ENCODE measurements around the gene GYS2. TPM values are rescaled to one million over a fixed set of nuclear protein-coding genes. Genes with fewer than 3 reads are reported as not detected.
A peak's percentile ranks its signal among the peaks of the same experiment; 100 is the strongest.

Gene GYS2
- total and polyA plus RNA-seq, 2 of the 4 experiments (the other 2 are of a cell fraction), result not detected

GRCh38 chr12:21551841-21552465 lies 52.7 kb downstream of the GYS2 start:
- no peak overlapping the region for H2AK5ac ChIP-seq (ENCODE audit: low read depth, low read length)
- CTCF ChIA-PET, result interaction anchor here (0.6 to 1.1 kb wide), 3 partner anchors 10 to 16 kb away, joined by 3 read pairs; no protein-coding TSS in a partner anchor
- H3K27me3 ChIP-seq (ENCODE audit: control insufficient read depth, insufficient read depth, low read length), result peaks cover 4% of the 10 kb centered on the region
- no peak overlapping the region for H3K23ac ChIP-seq (ENCODE audit: low read depth, low read length)
- no peak overlapping the region for H4K8ac ChIP-seq (ENCODE audit: low read depth in 2 of 2, low read length in 2 of 2)
- H3K4ac ChIP-seq (ENCODE audit: low read depth, low read length), result no peak overlapping the region
- no peak overlapping the region for H4K5ac ChIP-seq (ENCODE audit: low read depth, low read length)
- no TSS peak for BruUV-seq (replicated peaks)
- H3K9me3 ChIP-seq (ENCODE audit: control insufficient read depth, insufficient read depth, low read length), result no peaks in the 10 kb centered on the region
- H4K91ac ChIP-seq (ENCODE audit: insufficient read depth, low read depth, low read length), result no peak overlapping the region
- no peaks in the 10 kb centered on the region for H3K79me1 ChIP-seq (ENCODE audit: low read depth in 1 of 2, low read length in 2 of 2)
- no peak for DNase-seq
- no peak overlapping the region for H2BK20ac ChIP-seq (ENCODE audit: low read depth, low read length)
- H3K18ac ChIP-seq (ENCODE audit: low read depth, low read length), result no peak overlapping the region; the same call in 1 of the 2 replicates
- no peaks in the 10 kb centered on the region for H4K20me1 ChIP-seq (ENCODE audit: insufficient read depth, low read length)
- no CpG with 5 or more reads among the region's 4 CpGs for WGBS, 2 experiments (ENCODE audit: extremely low coverage in 2 of 2, insufficient read length in 1 of 2)
- H3K27ac ChIP-seq (ENCODE audit: insufficient read depth, low read length), result no peak overlapping the region
- dilution Hi-C loops (cut with HindIII; ENCODE audit: low sequenced_read_pairs, unreplicated experiment) (no loop called here), in situ Hi-C loops (cut with MboI; ENCODE audit: low sequenced_read_pairs) (no loop called here), intact Hi-C loops (cut with micrococcal nuclease) (no loop called here)
- no peak overlapping the region for H2BK15ac ChIP-seq (ENCODE audit: low read depth, low read length)
- H2AFZ ChIP-seq (replicated peaks; ENCODE audit: low read length, poor library complexity), result no peak overlapping the region
- H3K14ac ChIP-seq (replicated peaks; ENCODE audit: low read depth, low read length), result no peak overlapping the region
- H3K36me3 ChIP-seq (ENCODE audit: control insufficient read depth, insufficient read depth, low read length), result no peaks in the 10 kb centered on the region
- H3K9me1 ChIP-seq (ENCODE audit: insufficient read depth, low read length), result no peaks in the 10 kb centered on the region
- no peak overlapping the region for H3K9ac ChIP-seq (ENCODE audit: low read depth, low read length)
- no peak overlapping the region for H3K4me3 ChIP-seq (ENCODE audit: insufficient read depth, low read depth, low read length)
- peak overlapping the region; percentile 61 for H3K4me2 ChIP-seq (ENCODE audit: low read depth, low read length)
- ATAC-seq (ENCODE audit: low read depth), result peak; percentile 48
- no peak overlapping the region for H2AK9ac ChIP-seq (replicated peaks; ENCODE audit: low read depth, low read length, poor library complexity)
- H3K56ac ChIP-seq (ENCODE audit: extremely low read depth, insufficient read depth, low read length), result no peak overlapping the region
- POLR2A ChIA-PET (ENCODE audit: unreplicated experiment), result no interaction called here
- no peak overlapping the region for H2BK5ac ChIP-seq (ENCODE audit: low read depth, low read length, poor library complexity, severe bottlenecking)
- no peaks in the 10 kb centered on the region; the same call in 1 of the 2 replicates for H3K4me1 ChIP-seq (ENCODE audit: control insufficient read depth, insufficient read depth, low read length)
- H2BK120ac ChIP-seq (ENCODE audit: low read depth, low read length), result no peak overlapping the region
- no peak for TF ChIP-seq SMC3 (IDR thresholded peaks at IDR 0.05; ENCODE audit: low read depth, low read length)
- TF ChIP-seq CHD1 (IDR thresholded peaks at IDR 0.05; ENCODE audit: low read depth, low read length), result no peak
- no peak for TF ChIP-seq ELK1 (IDR thresholded peaks at IDR 0.05; ENCODE audit: borderline replicate concordance, low read depth, low read length)
- TF ChIP-seq BHLHE40 (IDR thresholded peaks at IDR 0.05; ENCODE audit: low read depth, low read length), result no peak
- no peak for TF ChIP-seq MAFK (IDR thresholded peaks at IDR 0.05; ENCODE audit: low read depth, low read length)
- TF ChIP-seq USF2 (IDR thresholded peaks at IDR 0.05; ENCODE audit: low read depth, low read length), result no peak
- TF ChIP-seq RCOR1 (IDR thresholded peaks at IDR 0.05; ENCODE audit: insufficient replicate concordance, low read length), result no peak
- TF ChIP-seq MAZ (IDR thresholded peaks at IDR 0.05; ENCODE audit: borderline replicate concordance, low read depth, low read length), result no peak
- no peak for TF ChIP-seq CTCF (conservative IDR thresholded peaks at IDR 0.05; ENCODE audit: low read depth, low read length)
- no peak for TF ChIP-seq RAD21 (IDR thresholded peaks at IDR 0.05; ENCODE audit: low read length)
- no peak for TF ChIP-seq CEBPB (IDR thresholded peaks at IDR 0.05; ENCODE audit: low read depth, low read length)
- no peak for TF ChIP-seq RFX5 (IDR thresholded peaks at IDR 0.05; ENCODE audit: low read depth, low read length)
- no peak for TF ChIP-seq FOS (IDR thresholded peaks at IDR 0.05; ENCODE audit: low read depth, low read length)
- no peak for TF ChIP-seq POLR2A (IDR thresholded peaks at IDR 0.05; ENCODE audit: low read depth, low read length)
- TF ChIP-seq NFE2L2 (IDR thresholded peaks at IDR 0.05; ENCODE audit: low read depth, low read length), result no peak
- TF ChIP-seq MXI1 (IDR thresholded peaks at IDR 0.05; ENCODE audit: borderline replicate concordance, low read depth, low read length), result no peak

All from IMR-90 (cell line).